K562 (cell line): ENCODE results near the gene PUDP. TPM values are rescaled to one million over a fixed set of nuclear protein-coding genes. Genes with fewer than 3 reads are reported as not detected.
A peak's percentile ranks its signal among the peaks of the same experiment; 100 is the strongest.

ENCODE experiments used
- ATAC-seq: fragments of 200-7000 bp; cut with Tn5 transposase; 3 replicates; pipeline ENCODE4 v1.9.1; 2020; ENCODE audit warnings: moderate library complexity
- BruUV-seq: library from RNA; stranded (reverse); fragments of 400-500 nt; replicated peaks from 2 replicates; lab custom pipeline; 2021; lab: Mats Ljungman, UMichigan
- CTCF ChIA-PET: fragments of 300-600 bp; formaldehyde crosslinking; extraction: SDS; loops from one replicate; lab custom pipeline; 2021; ENCODE audit warnings: low intra/inter-chr PET ratio; lab: Yijun Ruan, JAX
- POLR2A ChIA-PET: fragments of 300-600, 350-650 bp; sonication (Branson Sonifier 250); formaldehyde crosslinking; extraction: SDS; loops from one replicate; lab custom pipeline; 2021; ENCODE audit warnings: antibody characterized with exemption, inconsistent platforms; lab: Yijun Ruan, JAX
- DNase-seq, 4 experiments: peaks; one replicate each; pipeline versions ENCODE4 v3.0.0 to v3.0.0-alpha.2; 2011 to 2018; ENCODE audit warnings: low spot score in 3 of 4, mixed read lengths in 3 of 4; ENCODE audit errors: extremely low read depth in 1 of 4
- FAIRE-seq: peaks from 2 replicates; lab custom pipeline; 2011; peaks lifted over from hg19 to GRCh38; lab: Jason Lieb, UNC
- H2AFZ ChIP-seq: 2 replicates; pipeline ENCODE4 v1.6.0; 2011; ENCODE audit warnings: low read depth, low read length, control low read depth, inconsistent platforms
- H3K27ac ChIP-seq: fragments of 200-600 bp; 3 replicates; pipeline ENCODE4 v1.8.0; 2011; ENCODE audit warnings: low read depth, mild to moderate bottlenecking, control low read depth, inconsistent platforms, low read length, moderate library complexity, mixed read lengths; ENCODE audit errors: extremely low read depth
- H3K27me3 ChIP-seq, 2 experiments: fragments of 300-600 bp in 1 of 2; 2 replicates in 1 of 2; 3 replicates in 1 of 2; pipeline versions ENCODE4 v1.6.0 to v1.8.0; 2011; ENCODE audit warnings: inconsistent platforms in 2 of 2, low read length in 2 of 2, mild to moderate bottlenecking in 1 of 2, mixed read lengths in 1 of 2, moderate library complexity in 1 of 2; ENCODE audit not compliant: control insufficient read depth in 2 of 2, insufficient read depth in 2 of 2
- H3K36me3 ChIP-seq: fragments of 300-600 bp; 3 replicates; pipeline ENCODE4 v1.8.0; 2011; ENCODE audit warnings: mild to moderate bottlenecking, low read length, inconsistent platforms; ENCODE audit not compliant: control insufficient read depth, insufficient read depth
- H3K4me1 ChIP-seq, 2 experiments: fragments of 200-600 bp in 1 of 2; replicated peaks in 1 of 2; 2 replicates in 1 of 2; 3 replicates in 1 of 2; pipeline versions ENCODE4 v1.5.1 to v1.8.0; 2011; ENCODE audit warnings: inconsistent platforms in 2 of 2, low read length in 2 of 2, mild to moderate bottlenecking in 1 of 2, mixed read lengths in 1 of 2, moderate library complexity in 1 of 2; ENCODE audit not compliant: control insufficient read depth in 2 of 2, insufficient read depth in 2 of 2
- H3K4me2 ChIP-seq: 2 replicates; pipeline ENCODE4 v1.6.1; 2011; ENCODE audit warnings: low read length, control low read depth, inconsistent platforms, mixed read lengths; ENCODE audit not compliant: insufficient read depth
- H3K4me3 ChIP-seq: fragments of 200-600 bp; sonication (generic), shearing (Covaris generic); 2 replicates; pipeline ENCODE4 v1.5.1; 2016; ENCODE audit warnings: control low read depth, inconsistent platforms
- H3K79me2 ChIP-seq: fragments of 200-600 bp; 3 replicates; pipeline ENCODE4 v1.8.0; 2011; ENCODE audit warnings: low read length, inconsistent platforms; ENCODE audit not compliant: control insufficient read depth, insufficient read depth
- H3K9ac ChIP-seq, 2 experiments: 2 replicates each; pipeline versions ENCODE4 v1.6.0 to v1.6.1; 2011; ENCODE audit warnings: low read depth in 2 of 2, low read length in 2 of 2, control low read depth in 1 of 2, inconsistent platforms in 1 of 2, mild to moderate bottlenecking in 1 of 2, mixed read lengths in 1 of 2; ENCODE audit not compliant: insufficient read depth in 1 of 2
- H3K9me1 ChIP-seq: one replicate; pipeline ENCODE4 v1.6.0; 2011; ENCODE audit warnings: inconsistent platforms, mild to moderate bottlenecking, low read length, moderate library complexity; ENCODE audit not compliant: control insufficient read depth, insufficient read depth
- H3K9me3 ChIP-seq: replicated peaks from 2 replicates; pipeline ENCODE4 v1.5.1; 2011; ENCODE audit warnings: low read depth, low read length, inconsistent platforms; ENCODE audit not compliant: control insufficient read depth, insufficient read depth
- H4K20me1 ChIP-seq: replicated peaks from 2 replicates; pipeline ENCODE4 v1.6.1; 2011; ENCODE audit warnings: low read length, inconsistent platforms, mixed read lengths; ENCODE audit not compliant: control insufficient read depth, insufficient read depth
- CREB3 ChIP-seq: fragments of 450-650 bp; conservative IDR thresholded peaks from 2 replicates; pipeline ENCODE4 v1.6.1; 2016; ENCODE audit warnings: missing genetic modification characterization, low read depth, mild to moderate bottlenecking, missing compliant biosample characterization, moderate library complexity
- CREM ChIP-seq: IDR thresholded peaks from 2 replicates; pipeline ENCODE4 v1.6.1; 2014; ENCODE audit warnings: antibody characterized with exemption, low read depth
- PREB ChIP-seq: sonication (generic); formaldehyde crosslinking; IDR thresholded peaks from 2 replicates; pipeline ENCODE4 v1.8.1; 2023; ENCODE audit warnings: mild to moderate bottlenecking, missing genetic modification reagents
- PURB ChIP-seq: sonication (generic); formaldehyde crosslinking; IDR thresholded peaks from 2 replicates; pipeline ENCODE4 v1.9.0; 2021; ENCODE audit warnings: low read depth, mild to moderate bottlenecking, missing genetic modification reagents
- SMC3 ChIP-seq: conservative IDR thresholded peaks from 2 replicates; pipeline ENCODE4 v1.6.1; 2011; ENCODE audit warnings: low read depth, low read length, improper control_type of control experiment; ENCODE audit not compliant: insufficient read depth
- ZC3H4 ChIP-seq: sonication (generic); formaldehyde crosslinking; IDR thresholded peaks from 2 replicates; pipeline ENCODE4 v1.9.0; 2021; ENCODE audit warnings: missing genetic modification reagents, borderline replicate concordance
- ZFP1 ChIP-seq: fragments of 450-650 bp; formaldehyde crosslinking; IDR thresholded peaks from 2 replicates; pipeline ENCODE4 v1.4.0; 2020; ENCODE audit warnings: mild to moderate bottlenecking, mixed read lengths
- ZNF134 ChIP-seq: fragments of 250-450 bp; sonication (Bioruptor Pico); conservative IDR thresholded peaks from 2 replicates; pipeline ENCODE4 v1.4.0; 2020
- ZNF830 ChIP-seq: fragments of 250-450 bp; sonication (Bioruptor Pico); IDR thresholded peaks from 2 replicates; pipeline ENCODE4 v1.5.0; 2021; ENCODE audit warnings: mild to moderate bottlenecking
- WGBS: fragments of 100-300 bp; shearing (Covaris generic); methylation state at CpG from one replicate; pipeline ENCODE4 v1.1.6; 2016; ENCODE audit warnings: low coverage, mixed read lengths; ENCODE audit not compliant: insufficient coverage; ENCODE audit errors: missing lambda C conversion rate; 5-methylcytosine and 5-hydroxymethylcytosine counted together
- in situ Hi-C: fragments of 300-500 bp; cut with MboI; formaldehyde crosslinking; loops from 4 replicates; pipeline ENCODE4 v1.15.0; 2018; ENCODE audit warnings: inconsistent platforms, mixed read lengths
- intact Hi-C: fragments of 100-400 bp; cut with micrococcal nuclease; formaldehyde crosslinking; loops from 2 replicates; pipeline ENCODE4 v1.14.2; 2022
- polyA plus RNA-seq, 8 experiments: library from polyadenylated mRNA; depleted of rRNA in 4 of 8; stranded (reverse) in 5 of 8; unstranded in 3 of 8; fragments of >200 nt; fragmentation: Nextera tagmentation in 2 of 8; fragmentation: Illumina TruSeq in 1 of 8; extraction: Ambion mirVana in 2 of 8; extraction: Trizol in 1 of 8; gene quantifications; 2 replicates each; pipeline versions ENCODE4 v1.2.1 to v1.2.3, GENCODE V29; 2011 to 2014; ENCODE audit warnings: inconsistent platforms in 1 of 8, missing spikeins in 1 of 8
- total RNA-seq, 7 experiments: library from RNA; depleted of rRNA in 6 of 7; stranded (reverse); fragments of >200 nt in 6 of 7; fragmentation: Illumina TruSeq in 2 of 7; extraction: Trizol in 2 of 7; gene quantifications; 2 replicates each; pipeline versions ENCODE4 v1.2.1 to v1.2.3, GENCODE V29; 2011 to 2021; ENCODE audit warnings: low replicate concordance in 1 of 7

The PUDP gene
- total and polyA plus RNA-seq, 9 of the 15 experiments (the other 6 are each of a cell fraction or from before 2014, with no cell fraction given), result 13.6 to 63.0 (median 29.2) TPM

GRCh38 chrX:7055386-7056137 is 92.4 kb downstream of the PUDP start:
- Histone ChIP-seq H3K79me2 (no peaks in the 10 kb centered on the region), H4K20me1 (no peaks in the 10 kb centered on the region), H3K4me3 (no peak overlapping the region), H3K27ac (no peak overlapping the region), H3K9me1 (no peaks in the 10 kb centered on the region), H3K36me3 (peaks cover 21% of the 10 kb centered on the region; the same call in 1 of the 3 replicates), H3K27me3 (no peaks in the 10 kb centered on the region), H2AFZ (no peak overlapping the region), H3K9me3 (no peaks in the 10 kb centered on the region), H3K9ac (no peak overlapping the region), H3K4me1 (peaks cover 3 to 4% of the 10 kb centered on the region in 2 experiments; a peak in 3 of 5 replicates), H3K4me2 (no peak overlapping the region)
- peak in 1 of 4 experiments; percentile 2 for DNase-seq
- no peak for FAIRE-seq
- ChIA-PET CTCF (no interaction called here), POLR2A (no interaction called here)
- no TSS peak for BruUV-seq
- intact Hi-C loops, result no loop called here
- peak; percentile 56; the same call in 2 of the 3 replicates for ATAC-seq
- TF ChIP-seq ZNF134 (CRISPR knock-in tag) (no peak), CREM (no peak), CREB3 (tag) (no peak), ZNF830 (no peak), PREB (no peak), ZFP1 (CRISPR knock-in tag) (no peak), SMC3 (no peak), ZC3H4 (CRISPR knock-in tag) (no peak), PURB (no peak)
- in situ Hi-C loops, result no loop called here
- 36% methylated on average over 7 of the region's 10 CpGs for WGBS
